Activated T-helper 1 cell treated with Interleukin-2 at 50 U/mL for 16 hours (primary cell): ENCODE data around the gene NBEAL2.
A peak's percentile ranks its signal among the peaks of the same experiment; 100 is the strongest.
"Not testable (repeated sequence)": the region's sequence is repeated elsewhere in the genome, so short reads cannot be mapped to it uniquely, and the experiment has no call there.

ENCODE experiments used
- DNase-seq: peaks from one replicate; pipeline ENCODE4 v3.0.0-alpha.2; 2020; ENCODE audit warnings: low read depth

The NBEAL2 gene

GRCh38 chr3:46962427-46962826 is 17.0 kb upstream of the NBEAL2 start:
- no peak for DNase-seq

GRCh38 chr3:46962990-46963389 is 16.5 kb upstream of the NBEAL2 start:
- DNase-seq: no peak

DNA sequence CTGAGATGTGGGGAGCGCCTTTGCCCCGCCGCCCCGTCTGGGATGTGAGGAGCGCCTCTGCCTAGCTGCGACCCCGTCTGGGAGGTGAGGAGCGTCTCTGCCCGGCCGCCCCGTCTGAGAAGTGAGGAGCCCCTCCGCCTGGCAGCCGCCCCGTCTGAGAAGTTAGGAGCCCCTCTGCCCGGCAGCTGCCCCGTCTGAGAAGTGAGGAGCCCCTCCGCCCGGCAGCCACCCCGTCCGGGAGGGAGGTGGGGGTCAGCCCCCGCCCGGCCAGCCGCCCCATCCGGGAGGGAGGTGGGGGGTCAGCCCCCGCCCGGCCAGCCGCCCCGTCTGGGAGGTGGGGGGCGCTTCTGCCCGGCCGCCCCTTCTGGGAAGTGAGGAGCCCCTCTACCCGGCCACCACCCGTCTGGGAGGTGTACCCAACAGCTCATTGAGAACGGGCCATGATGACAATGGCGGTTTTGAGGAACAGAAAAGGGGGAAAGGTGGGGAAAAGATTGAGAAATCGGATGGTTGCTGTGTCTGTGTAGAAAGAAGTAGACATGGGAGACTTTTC is 15.4 kb upstream of the NBEAL2 start:
- DNase-seq: not testable (repeated sequence)

GRCh38 chr3:46965151-46965550 is 14.3 kb upstream of the NBEAL2 start:
- no peak for DNase-seq

DNA sequence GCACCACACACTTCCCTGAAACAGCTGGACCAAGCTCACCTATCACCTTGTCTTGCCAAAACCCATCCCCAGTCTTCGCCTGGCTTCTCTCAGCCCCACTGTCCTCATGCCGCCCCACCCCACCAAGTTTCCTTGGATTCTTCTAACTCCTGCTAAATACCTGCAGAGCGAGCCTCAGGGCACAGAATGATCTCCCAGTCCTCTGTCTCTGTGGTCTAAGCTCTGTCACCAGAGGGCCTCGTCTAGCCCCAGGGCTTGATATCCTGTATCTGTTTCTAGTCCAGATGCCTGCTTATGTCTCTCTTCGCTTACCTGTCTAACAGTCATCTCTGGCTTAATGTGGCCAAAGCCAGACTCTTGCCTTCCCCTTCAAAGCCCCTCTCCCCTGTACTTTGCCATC is 12.7 kb upstream of the NBEAL2 start:
- no peak for DNase-seq

DNA sequence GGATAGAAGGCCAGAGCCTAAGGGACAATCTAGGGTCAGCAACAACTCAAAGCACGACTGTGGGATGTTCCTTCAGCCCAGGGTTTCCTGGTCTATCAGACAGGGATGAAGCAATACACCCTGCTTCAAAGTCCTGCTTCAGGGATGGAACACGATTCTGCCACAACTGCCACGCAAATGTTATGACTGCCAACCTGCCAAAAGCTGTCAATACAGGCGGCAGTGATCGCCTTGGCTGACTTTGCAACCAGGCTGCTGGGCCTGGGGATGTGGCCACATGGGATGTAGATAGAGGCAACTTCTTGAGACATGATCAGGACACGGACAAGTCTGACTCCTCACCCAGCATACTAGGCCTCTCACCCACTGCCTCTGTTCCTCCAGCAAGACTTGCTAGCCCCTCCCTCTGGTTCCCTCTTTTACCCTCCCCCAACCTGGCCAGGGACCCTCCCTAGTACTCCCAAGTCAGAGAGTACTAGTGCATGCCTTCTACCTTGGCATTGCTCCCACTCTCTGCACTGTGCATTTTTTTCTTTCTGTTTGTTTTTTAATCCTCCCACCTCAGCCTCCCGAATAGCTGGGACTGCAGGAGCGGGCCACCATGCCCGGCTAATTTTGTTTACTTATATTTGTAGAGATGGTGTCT is 10.6 kb upstream of the NBEAL2 start:
- DNase-seq: no peak

GRCh38 chr3:46970391-46971091 is 8.9 kb upstream of the NBEAL2 start:
- DNase-seq: no peak

DNA sequence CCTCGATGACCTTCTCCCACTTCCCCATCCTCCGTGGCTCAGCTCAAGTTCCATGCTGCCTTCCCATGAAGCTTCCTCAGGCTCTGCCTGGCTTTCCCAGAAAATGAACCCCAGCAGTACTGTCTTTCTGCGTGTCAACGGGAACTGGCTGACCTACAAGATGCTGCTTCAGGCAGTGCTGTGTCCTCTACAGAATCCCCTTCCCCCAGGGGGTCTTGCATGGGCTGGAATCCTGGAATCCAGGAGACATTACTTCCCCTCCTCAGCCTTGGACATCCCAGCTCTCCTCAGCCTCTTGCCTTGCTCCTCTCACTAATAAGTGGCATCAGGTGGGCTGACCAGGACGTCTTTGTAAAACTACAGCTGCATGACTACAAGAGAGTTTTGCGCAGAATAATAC is 8.3 kb upstream of the NBEAL2 start:
- DNase-seq: no peak

- no peak for DNase-seq
These were observed 7.7 kb upstream of the NBEAL2 start for GRCh38 chr3:46971742-46972141.

DNA sequence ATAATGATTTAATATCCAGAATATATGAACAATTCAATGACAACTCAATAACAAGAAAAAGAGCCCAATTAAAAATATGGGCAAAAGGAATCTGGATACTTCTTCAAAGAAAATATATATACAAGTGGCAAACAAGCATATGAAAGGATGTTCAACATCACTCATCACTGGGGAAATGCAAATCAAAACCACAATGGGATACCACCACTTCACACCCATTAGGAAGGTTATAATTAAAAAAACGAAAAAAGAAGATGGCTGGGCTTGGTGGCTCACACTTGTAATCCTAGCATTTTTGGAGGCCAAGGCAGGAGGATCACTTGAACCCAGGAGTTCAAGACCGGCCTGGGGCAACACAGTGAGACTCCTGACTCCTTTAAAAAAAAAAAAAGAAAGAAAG is 7.1 kb upstream of the NBEAL2 start:
- DNase-seq: no peak

GRCh38 chr3:46974421-46975171 is 4.9 kb upstream of the NBEAL2 start:
- DNase-seq: no peak

DNA sequence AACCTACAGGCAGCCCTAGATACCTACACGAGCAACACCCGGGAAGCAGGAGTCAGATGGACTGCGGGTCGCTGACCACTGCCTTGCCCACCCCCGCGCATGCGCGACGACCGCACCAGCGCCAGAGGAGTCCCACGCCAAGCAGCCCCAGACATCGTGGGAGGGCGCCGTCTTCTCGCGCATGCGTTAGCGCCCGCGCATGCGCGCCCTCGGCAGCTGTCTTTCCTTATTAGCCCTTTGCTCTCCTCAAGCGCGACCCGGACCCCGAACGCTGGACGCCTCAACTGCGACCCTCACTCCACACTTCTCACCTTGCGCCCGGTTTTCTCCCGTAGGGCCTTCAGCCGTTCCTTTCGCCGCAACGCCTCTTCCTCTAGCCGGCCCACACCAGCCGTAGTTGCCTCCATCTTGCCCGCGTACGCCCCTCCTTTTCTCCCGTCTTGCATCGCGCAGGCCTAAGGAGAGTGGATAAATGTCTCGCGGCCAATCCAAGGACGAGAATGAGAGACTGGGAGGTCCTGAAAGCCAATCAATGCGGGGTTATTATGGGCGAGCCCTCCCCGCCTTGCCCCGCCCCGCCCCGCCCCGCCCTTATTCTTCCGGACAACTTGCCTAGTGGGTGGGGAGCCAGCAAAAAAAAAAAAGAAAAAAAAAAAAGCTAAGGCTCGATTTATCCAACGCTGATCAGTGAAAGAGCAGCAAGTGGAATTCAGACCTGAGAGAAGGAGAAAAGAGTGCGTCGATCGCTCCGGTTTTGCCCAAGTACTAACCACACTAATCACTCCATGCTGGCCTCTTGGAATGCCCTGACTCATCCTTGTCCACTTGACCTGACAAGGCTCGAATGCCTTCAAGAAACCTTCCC is 2.9 kb upstream of the NBEAL2 start, which contains the start of gene CCDC12:
Gene CCDC12, minus strand, starts transcription at position 420 of the 865 bp plus-strand sequence. Its CDS starts 13 bp downstream, at position 407.
- DNase-seq: peak; percentile 88

GRCh38 chr3:46977811-46978195 is 1.7 kb upstream of the NBEAL2 start:
- no peak for DNase-seq

GRCh38 chr3:46978381-46978780 is 1.1 kb upstream of the NBEAL2 start:
- no peak for DNase-seq

DNA sequence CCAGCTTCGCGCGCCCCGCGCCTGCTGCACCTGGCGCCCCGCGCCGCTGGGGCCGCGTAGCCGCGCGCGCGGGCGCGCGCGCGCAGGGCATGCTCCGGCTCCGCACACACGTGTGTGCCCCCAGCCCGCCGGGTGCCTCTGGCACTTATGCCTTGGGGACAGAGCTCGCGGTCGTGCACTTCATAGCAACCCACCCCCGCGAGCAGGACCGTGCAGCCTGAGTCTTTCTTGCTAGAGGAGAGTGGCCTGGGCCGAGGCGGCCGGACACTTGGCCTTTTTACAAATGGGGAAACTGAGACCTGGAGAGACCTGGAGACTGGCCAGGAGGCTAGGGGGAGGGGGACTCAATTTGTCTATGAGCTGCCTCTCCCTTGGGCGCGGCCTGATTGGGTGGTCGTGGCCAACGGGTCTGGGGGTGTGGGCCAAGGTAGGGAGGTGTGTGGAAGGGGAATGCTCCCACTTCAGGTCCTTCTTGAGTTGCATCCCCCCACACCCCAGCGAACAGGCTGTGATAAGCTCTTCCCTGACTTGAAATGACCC is 562 bp downstream of the NBEAL2 start:
- no peak for DNase-seq

DNA sequence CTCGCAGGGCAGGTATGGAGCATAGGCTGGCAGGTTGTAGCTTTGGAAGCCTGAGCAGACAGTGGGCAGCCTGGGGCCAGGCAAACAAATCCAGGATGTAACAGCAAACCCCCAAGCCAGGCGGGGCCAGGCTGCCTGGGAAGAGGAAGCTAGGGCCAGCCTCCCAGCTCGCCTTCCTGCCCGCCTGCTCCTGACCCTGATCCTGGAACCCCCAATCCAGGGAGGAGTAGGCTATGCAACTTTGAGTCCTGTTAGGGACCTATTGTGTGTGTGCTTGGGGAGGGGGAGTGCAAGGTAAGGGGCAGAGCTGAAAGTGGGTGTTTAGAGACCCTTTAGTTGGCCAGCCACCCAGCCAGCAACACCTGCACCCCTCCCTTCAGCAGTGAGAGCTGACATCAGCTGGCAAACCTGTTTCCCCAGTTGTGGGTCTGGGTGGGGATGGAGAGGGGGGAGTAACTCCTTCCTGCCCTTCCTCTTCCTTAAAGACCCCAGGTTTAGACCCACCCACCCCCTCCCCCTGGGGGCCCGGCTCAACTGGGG is 2.5 kb downstream of the NBEAL2 start:
- no peak for DNase-seq

DNA sequence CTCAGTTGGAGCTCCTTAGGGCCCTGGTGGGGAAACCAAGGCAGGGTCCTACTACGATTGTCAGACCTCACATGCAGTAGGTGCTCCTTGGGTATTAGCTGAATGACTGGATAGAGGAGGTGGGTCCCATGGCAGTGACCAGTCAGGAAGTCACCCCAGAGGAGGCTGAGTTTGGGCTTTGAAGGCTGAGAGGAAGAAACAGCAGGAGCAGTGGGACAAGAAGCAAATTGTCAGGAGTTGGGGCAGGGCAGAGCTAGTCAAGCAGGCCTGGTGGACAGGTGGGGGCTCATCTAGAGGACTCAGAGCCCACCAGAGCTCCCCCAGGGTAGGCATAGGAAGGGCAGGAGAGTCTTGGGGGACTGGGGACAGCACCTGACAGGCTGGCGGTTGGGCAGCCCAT is 3.1 kb downstream of the NBEAL2 start:
- DNase-seq: no peak

DNA sequence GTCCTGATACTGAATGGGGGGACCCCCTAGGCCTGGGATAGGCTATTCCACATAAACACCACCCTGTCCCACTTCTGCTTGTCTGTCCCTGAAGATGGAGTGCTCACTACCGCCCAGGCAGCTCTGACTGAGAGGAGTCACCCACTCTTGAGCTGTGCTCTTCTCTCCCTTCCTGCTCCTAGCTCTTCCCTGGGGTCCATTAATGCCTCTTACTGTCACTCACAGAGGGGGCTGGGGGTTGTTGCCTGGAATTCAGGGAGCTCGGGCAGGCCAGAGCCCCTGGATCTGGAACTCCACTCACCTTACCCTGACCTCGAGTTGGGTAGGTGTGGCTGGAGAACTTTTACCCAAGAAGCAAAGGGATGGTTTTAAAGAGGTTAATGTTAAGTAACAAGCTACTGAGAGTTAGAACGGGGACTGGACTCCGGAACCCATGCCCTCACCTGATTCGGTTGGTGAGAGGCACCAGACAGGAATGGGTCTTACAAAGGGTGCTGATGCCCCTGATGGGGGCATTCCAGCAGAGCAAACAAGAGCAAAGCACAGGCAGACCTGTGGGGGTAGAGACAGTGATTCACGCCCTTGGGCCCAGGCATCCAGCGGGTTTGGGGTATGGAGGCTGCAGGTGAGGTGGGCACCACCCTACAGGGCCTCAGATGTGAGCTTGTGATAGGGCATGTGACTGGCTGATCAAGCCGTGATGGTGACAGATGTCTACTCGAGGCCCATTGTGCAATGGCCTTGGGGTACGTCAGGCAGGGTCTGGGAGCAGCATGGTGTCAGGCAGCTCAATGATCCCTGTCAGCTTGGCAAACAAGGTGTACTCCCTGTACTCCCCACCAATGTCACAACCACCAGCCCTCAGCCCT is 5.4 kb downstream of the NBEAL2 start:
- no peak for DNase-seq

GRCh38 chr3:46985588-46985987 is 6.1 kb downstream of the NBEAL2 start:
- no peak for DNase-seq

- no peak for DNase-seq
These were observed 6.7 kb downstream of the NBEAL2 start for GRCh38 chr3:46986055-46986730.
